Measurements from ENCODE around the gene SMYD5.

DNA sequence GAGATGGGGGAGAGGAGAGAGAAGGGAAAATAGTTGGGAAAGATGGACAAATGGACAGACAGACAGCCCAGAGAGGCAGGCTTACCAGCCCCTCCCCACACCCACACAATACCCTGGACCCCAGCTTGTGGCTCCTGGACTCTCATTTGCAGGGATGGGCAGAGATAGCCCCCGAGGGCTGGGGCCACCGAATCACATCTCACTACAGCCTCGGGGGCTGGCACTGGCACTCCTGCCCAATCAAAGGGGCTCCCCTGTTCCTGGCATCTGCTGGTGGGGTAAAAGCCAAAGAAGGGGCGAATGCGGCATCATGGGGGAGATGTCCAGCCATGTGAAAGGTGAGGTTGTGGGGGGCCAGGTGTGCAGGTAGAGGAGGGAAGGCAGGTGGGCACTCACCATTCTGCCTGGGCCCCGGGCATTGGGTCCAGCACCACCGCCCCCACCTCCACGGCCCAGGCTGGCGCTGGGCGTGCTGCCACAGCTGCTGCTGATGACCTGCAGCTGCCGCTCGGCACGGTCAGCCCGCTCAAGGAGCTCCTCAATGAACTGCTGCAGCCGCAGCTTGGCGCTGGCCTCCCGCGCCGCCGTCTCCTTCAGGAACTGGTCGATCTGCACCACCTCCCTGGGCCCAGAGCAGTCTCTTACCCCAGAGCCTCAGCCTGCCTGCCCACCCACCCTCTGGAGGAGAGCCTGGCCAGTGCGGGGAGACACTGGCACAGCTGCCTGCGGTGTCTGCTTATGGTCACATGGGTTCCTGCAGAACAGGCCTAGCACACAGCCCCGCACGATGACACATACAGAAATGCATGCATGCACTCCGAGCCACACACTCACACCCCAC, 52.2 kb downstream of the SMYD5 start:
- TF ChIP-seq EZH2 (IDR thresholded peaks at IDR 0.05; ENCODE audit: low read depth), result no peak
- TF ChIP-seq, protein P1, sequence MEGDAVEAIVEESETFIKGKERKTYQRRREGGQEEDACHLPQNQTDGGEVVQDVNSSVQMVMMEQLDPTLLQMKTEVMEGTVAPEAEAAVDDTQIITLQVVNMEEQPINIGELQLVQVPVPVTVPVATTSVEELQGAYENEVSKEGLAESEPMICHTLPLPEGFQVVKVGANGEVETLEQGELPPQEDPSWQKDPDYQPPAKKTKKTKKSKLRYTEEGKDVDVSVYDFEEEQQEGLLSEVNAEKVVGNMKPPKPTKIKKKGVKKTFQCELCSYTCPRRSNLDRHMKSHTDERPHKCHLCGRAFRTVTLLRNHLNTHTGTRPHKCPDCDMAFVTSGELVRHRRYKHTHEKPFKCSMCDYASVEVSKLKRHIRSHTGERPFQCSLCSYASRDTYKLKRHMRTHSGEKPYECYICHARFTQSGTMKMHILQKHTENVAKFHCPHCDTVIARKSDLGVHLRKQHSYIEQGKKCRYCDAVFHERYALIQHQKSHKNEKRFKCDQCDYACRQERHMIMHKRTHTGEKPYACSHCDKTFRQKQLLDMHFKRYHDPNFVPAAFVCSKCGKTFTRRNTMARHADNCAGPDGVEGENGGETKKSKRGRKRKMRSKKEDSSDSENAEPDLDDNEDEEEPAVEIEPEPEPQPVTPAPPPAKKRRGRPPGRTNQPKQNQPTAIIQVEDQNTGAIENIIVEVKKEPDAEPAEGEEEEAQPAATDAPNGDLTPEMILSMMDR (conservative IDR thresholded peaks at IDR 0.05), result no peak

All from PC-9 (cell line).